Neuronal stem cell (in vitro differentiated cells): Measurements from ENCODE around the gene SF3B4. TPM values are rescaled to one million over a fixed set of nuclear protein-coding genes. Genes with fewer than 3 reads are reported as not detected.

Experiments used
- DNase-seq: peaks from one replicate; pipeline ENCODE4 v3.0.0-alpha.2; 2013; ENCODE audit warnings: low spot score
- H2AFZ ChIP-seq: one replicate; pipeline ENCODE4 v1.6.1; 2013; ENCODE audit warnings: mild to moderate bottlenecking, low read length, inconsistent platforms
- H2AK5ac ChIP-seq: 2 replicates; pipeline ENCODE4 v1.6.1; 2013; ENCODE audit warnings: low read depth, mild to moderate bottlenecking, inconsistent platforms, low read length, moderate library complexity, mixed read lengths
- H2BK120ac ChIP-seq: 2 replicates; pipeline ENCODE4 v1.6.1; 2013; ENCODE audit warnings: low read depth, mild to moderate bottlenecking, inconsistent platforms, low read length, moderate library complexity, mixed read lengths
- H2BK12ac ChIP-seq: one replicate; pipeline ENCODE4 v1.6.1; 2013; ENCODE audit warnings: low read length, inconsistent platforms
- H2BK15ac ChIP-seq: 2 replicates; pipeline ENCODE4 v1.6.1; 2013; ENCODE audit warnings: mild to moderate bottlenecking, low read length, inconsistent platforms, mixed read lengths
- H2BK5ac ChIP-seq: one replicate; pipeline ENCODE4 v1.6.1; 2013; ENCODE audit warnings: inconsistent platforms, mild to moderate bottlenecking, low read length, moderate library complexity
- H3K14ac ChIP-seq: one replicate; pipeline ENCODE4 v1.6.1; 2013; ENCODE audit warnings: low read length, inconsistent platforms
- H3K18ac ChIP-seq: 2 replicates; pipeline ENCODE4 v1.6.1; 2013; ENCODE audit warnings: low read length, inconsistent platforms
- H3K23ac ChIP-seq: 2 replicates; pipeline ENCODE4 v1.6.1; 2013; ENCODE audit warnings: low read depth, mild to moderate bottlenecking, mixed read lengths, low read length, inconsistent platforms; ENCODE audit not compliant: poor library complexity
- H3K27ac ChIP-seq: replicated peaks from 3 replicates; pipeline ENCODE4 v1.5.1; 2013; ENCODE audit warnings: low read length, inconsistent platforms
- H3K27me3 ChIP-seq, 3 experiments: 2 replicates each; pipeline ENCODE4 v1.6.1; 2013; ENCODE audit warnings: low read length in 3 of 3, mild to moderate bottlenecking in 2 of 3, inconsistent platforms in 1 of 3, low read depth in 1 of 3, mixed read lengths in 1 of 3, moderate library complexity in 1 of 3; ENCODE audit not compliant: control insufficient read depth in 3 of 3, insufficient read depth in 3 of 3
- H3K36me3 ChIP-seq, 2 donors: replicated peaks in 1 of 2; 2 replicates each; pipeline ENCODE4 v1.6.1; 2013; ENCODE audit warnings: low read length in 2 of 2; ENCODE audit not compliant: control insufficient read depth in 2 of 2, insufficient read depth in 2 of 2
- H3K4ac ChIP-seq: 2 replicates; pipeline ENCODE4 v1.6.1; 2013; ENCODE audit warnings: inconsistent platforms, mild to moderate bottlenecking, low read length, moderate library complexity
- H3K4me1 ChIP-seq, 2 donors: 1 replicate in 1 of 2; 2 replicates in 1 of 2; pipeline ENCODE4 v1.6.1; 2013; ENCODE audit warnings: low read length in 2 of 2, low read depth in 1 of 2; ENCODE audit not compliant: control insufficient read depth in 2 of 2, insufficient read depth in 1 of 2
- H3K4me2 ChIP-seq: one replicate; pipeline ENCODE4 v1.6.1; 2013; ENCODE audit warnings: mild to moderate bottlenecking, low read length, inconsistent platforms; ENCODE audit not compliant: insufficient read depth, poor library complexity, severe bottlenecking
- H3K4me3 ChIP-seq, 2 donors: 2 replicates each; pipeline ENCODE4 v1.5.1; 2013; ENCODE audit warnings: low read length in 2 of 2, mild to moderate bottlenecking in 2 of 2, inconsistent platforms in 1 of 2, moderate library complexity in 1 of 2
- H3K79me1 ChIP-seq: one replicate; pipeline ENCODE4 v1.6.1; 2013; ENCODE audit warnings: low read depth, mild to moderate bottlenecking, inconsistent platforms, low read length, moderate library complexity
- H3K9ac ChIP-seq: one replicate; pipeline ENCODE4 v1.6.1; 2013; ENCODE audit warnings: mild to moderate bottlenecking, low read depth, low read length, inconsistent platforms; ENCODE audit not compliant: poor library complexity
- H3K9me3 ChIP-seq, 2 donors: replicated peaks in 1 of 2; 2 replicates each; pipeline versions ENCODE3 to v1.6.1; 2013; ENCODE audit warnings: low read length in 2 of 2, mild to moderate bottlenecking in 2 of 2, inconsistent platforms in 1 of 2, low read depth in 1 of 2, mixed read lengths in 1 of 2, moderate library complexity in 1 of 2; ENCODE audit not compliant: control insufficient read depth in 2 of 2, insufficient read depth in 1 of 2
- H4K8ac ChIP-seq: one replicate; pipeline ENCODE4 v1.6.1; 2013; ENCODE audit warnings: low read depth, mild to moderate bottlenecking, inconsistent platforms, low read length, moderate library complexity
- H4K91ac ChIP-seq: one replicate; pipeline ENCODE4 v1.6.1; 2013; ENCODE audit warnings: low read length, low read depth, mild to moderate bottlenecking, inconsistent platforms; ENCODE audit not compliant: poor library complexity
- WGBS, 2 donors: extraction: QIAGEN DNeasy Blood & Tissue Kit; methylation state at CpG; one replicate each; pipeline ENCODE4 v1.1.7; 2013; ENCODE audit warnings: missing lambda C conversion rate in 2 of 2, mixed read lengths in 1 of 2; ENCODE audit not compliant: insufficient read length in 2 of 2, insufficient replicate concordance in 1 of 2; ENCODE audit errors: extremely low coverage in 2 of 2; 5-methylcytosine and 5-hydroxymethylcytosine counted together
- polyA plus RNA-seq, 2 experiments: library from polyadenylated mRNA; stranded (reverse); fragments of 200-250 nt; gene quantifications; one replicate each; pipeline ENCODE4 v1.2.3, GENCODE V29; 2013

Gene SF3B4, protein sequence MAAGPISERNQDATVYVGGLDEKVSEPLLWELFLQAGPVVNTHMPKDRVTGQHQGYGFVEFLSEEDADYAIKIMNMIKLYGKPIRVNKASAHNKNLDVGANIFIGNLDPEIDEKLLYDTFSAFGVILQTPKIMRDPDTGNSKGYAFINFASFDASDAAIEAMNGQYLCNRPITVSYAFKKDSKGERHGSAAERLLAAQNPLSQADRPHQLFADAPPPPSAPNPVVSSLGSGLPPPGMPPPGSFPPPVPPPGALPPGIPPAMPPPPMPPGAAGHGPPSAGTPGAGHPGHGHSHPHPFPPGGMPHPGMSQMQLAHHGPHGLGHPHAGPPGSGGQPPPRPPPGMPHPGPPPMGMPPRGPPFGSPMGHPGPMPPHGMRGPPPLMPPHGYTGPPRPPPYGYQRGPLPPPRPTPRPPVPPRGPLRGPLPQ
- 62.5 TPM for polyA plus RNA-seq (2013, experiment 1 of 2)
- 63.2 TPM for polyA plus RNA-seq (2013, experiment 2 of 2)

DNA sequence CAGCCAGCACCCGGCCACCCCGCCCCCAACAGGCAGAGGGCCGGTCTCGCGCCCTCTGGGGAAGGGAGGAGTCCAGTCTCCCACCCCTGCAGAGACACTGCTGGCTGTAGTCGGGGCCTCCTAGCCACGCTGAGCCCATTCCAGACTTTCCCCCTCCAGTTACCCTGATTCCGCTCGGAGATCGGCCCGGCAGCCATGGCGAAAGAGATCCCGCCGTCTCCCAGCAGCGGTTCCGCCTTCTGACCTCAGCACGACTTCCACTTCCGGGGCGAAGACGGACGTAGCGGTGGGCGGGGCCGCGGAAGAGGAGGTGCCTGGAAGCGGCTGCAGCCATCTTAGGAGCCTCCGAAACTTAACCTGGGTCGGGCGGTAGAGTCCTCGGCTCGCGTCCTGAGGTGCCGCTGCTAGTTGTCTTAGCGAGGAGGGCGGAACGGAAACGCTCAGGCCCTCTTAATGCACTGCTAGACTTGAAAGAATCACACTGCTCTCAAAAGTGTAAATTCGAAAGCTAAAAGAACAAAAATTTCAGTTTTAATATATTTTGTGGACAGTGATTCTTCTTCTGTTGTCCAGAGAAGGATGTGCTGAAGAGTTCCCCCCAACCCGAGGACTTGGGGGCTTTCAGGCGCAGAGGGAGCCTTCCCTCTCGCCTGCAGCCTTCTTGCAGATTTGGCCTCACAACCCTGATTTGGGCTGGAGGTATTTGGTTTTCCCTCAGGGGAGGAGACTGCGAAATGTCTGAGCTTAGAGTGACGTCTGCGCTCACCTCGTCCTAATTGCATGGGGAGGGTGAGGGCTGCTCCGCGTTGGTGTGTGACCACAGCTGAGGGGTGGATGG, at the start of gene SF3B4:
Gene SF3B4, minus strand, starts transcription at position 241 of the 838 bp plus-strand sequence. Its CDS starts 44 bp downstream, at position 197.
- no peak within 1 kb of the TSS for H2BK120ac ChIP-seq
- no peak within 1 kb of the TSS for H4K91ac ChIP-seq
- peak within 1 kb of the TSS; percentile 88 for H2AFZ ChIP-seq
- no peaks in the 10 kb centered on the region for H3K9me3 ChIP-seq
- H3K27me3 ChIP-seq = no peaks in the 10 kb centered on the region
- H2AK5ac ChIP-seq = no peak within 1 kb of the TSS
- peak; percentile 88 for DNase-seq
- no peak within 1 kb of the TSS for H3K14ac ChIP-seq
- no peak within 1 kb of the TSS for H2BK5ac ChIP-seq
- peak within 1 kb of the TSS; percentile 96 for H3K23ac ChIP-seq
- no peak within 1 kb of the TSS for H4K8ac ChIP-seq
- peaks cover 5% of the 10 kb centered on the region for H3K79me1 ChIP-seq
- H2BK15ac ChIP-seq = no peak within 1 kb of the TSS
- H3K4ac ChIP-seq = no peak within 1 kb of the TSS
- H2BK12ac ChIP-seq = no peak within 1 kb of the TSS
- H3K4me3 ChIP-seq = peak within 1 kb of the TSS; percentile 88 to 92
- peaks cover 8% of the 10 kb centered on the region in 2 donors for H3K4me1 ChIP-seq
- H3K27ac ChIP-seq = peak within 1 kb of the TSS; percentile 89
- WGBS, 2 donors = no CpG with 5 or more reads among the region's 47 CpGs
- peak within 1 kb of the TSS; percentile 66 for H3K18ac ChIP-seq
- peak within 1 kb of the TSS; percentile 71 for H3K4me2 ChIP-seq
- peaks cover 27 to 41% of the 10 kb centered on the region in 2 donors for H3K36me3 ChIP-seq
- peak within 1 kb of the TSS; percentile 94 for H3K9ac ChIP-seq

DNA sequence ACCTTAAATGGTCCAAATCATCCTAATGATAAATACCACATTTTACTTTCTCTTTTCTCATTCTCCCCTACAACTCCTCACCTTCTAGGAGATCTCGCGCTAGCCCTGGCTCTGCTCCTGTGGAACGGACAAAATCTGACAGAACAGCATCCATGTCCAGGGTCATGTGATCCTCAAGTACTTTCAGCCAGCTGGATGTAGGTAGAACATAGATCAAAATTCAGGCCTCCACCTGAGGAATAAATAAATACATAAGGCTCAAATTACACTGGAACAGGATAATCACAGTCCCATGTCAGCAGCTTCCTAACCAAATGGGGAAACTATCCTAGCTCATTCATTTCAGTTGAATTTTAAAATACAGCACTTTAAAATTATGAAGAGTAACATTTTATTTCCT, 49.7 kb upstream of the SF3B4 start:
- Histone ChIP-seq H3K4me2 (no peak overlapping the region), H2AFZ (no peak overlapping the region), H3K4me3 (no peak overlapping the region), H3K4ac (no peak overlapping the region), H3K14ac (no peak overlapping the region), H3K4me1 (no peaks in the 10 kb centered on the region), H3K18ac (no peak overlapping the region), H3K79me1 (no peaks in the 10 kb centered on the region), H3K27ac (no peak overlapping the region), H2BK12ac (no peak overlapping the region), H2BK120ac (no peak overlapping the region), H2BK5ac (no peak overlapping the region), H2BK15ac (no peak overlapping the region), H3K23ac (no peak overlapping the region), H2AK5ac (no peak overlapping the region), H3K27me3 (no peaks in the 10 kb centered on the region), H3K36me3 (peaks cover 8 to 54% of the 10 kb centered on the region in 2 donors), H4K8ac (no peak overlapping the region), H4K91ac (no peak overlapping the region), H3K9me3 (no peaks in the 10 kb centered on the region), H3K9ac (no peak overlapping the region)
- WGBS, 2 donors = no CpG with 5 or more reads among the region's 3 CpGs
- DNase-seq = no peak

- no peak overlapping the region for H3K27ac ChIP-seq
- no peak for DNase-seq
- H3K27me3 ChIP-seq = no peaks in the 10 kb centered on the region
- H4K91ac ChIP-seq = no peak overlapping the region
- H3K14ac ChIP-seq = no peak overlapping the region
- H3K79me1 ChIP-seq = no peaks in the 10 kb centered on the region
- no peak overlapping the region for H3K4ac ChIP-seq
- H3K4me2 ChIP-seq = no peak overlapping the region
- no CpG with 5 or more reads among the region's 2 CpGs for WGBS, 2 donors
- no peak overlapping the region for H3K18ac ChIP-seq
- H3K4me3 ChIP-seq = no peak overlapping the region
- H4K8ac ChIP-seq = no peak overlapping the region
- no peak overlapping the region for H2BK12ac ChIP-seq
- H2AK5ac ChIP-seq = no peak overlapping the region
- no peak overlapping the region for H3K9ac ChIP-seq
- peaks cover 19 to 89% of the 10 kb centered on the region in 2 donors for H3K36me3 ChIP-seq
- no peak overlapping the region for H2BK120ac ChIP-seq
- no peaks in the 10 kb centered on the region for H3K4me1 ChIP-seq
- H3K23ac ChIP-seq = no peak overlapping the region
- no peak overlapping the region for H2BK15ac ChIP-seq
- H2BK5ac ChIP-seq = no peak overlapping the region
- H2AFZ ChIP-seq = no peak overlapping the region
- H3K9me3 ChIP-seq = no peaks in the 10 kb centered on the region
Measured at GRCh38 chr1:149972547-149972946, 44.9 kb upstream of the SF3B4 start.

DNA sequence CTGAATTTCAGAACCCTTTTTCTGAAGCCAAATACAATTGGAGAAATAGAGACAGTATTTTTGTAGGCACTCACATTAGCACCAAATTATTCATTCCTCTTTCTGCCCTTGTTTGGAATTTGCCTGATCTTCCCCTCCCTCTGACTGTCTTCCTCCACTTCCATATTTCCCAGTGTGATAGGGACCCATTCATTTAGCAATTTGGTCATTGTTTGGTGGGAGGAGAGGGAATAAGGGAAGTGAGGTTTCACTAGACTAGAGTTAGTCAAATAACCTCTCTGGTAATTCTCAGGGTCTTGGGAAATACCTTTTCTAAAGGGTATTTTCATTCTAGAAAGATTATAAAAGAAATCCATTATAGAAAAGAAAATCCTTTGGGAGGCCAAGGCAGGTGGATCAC, 40.0 kb upstream of the SF3B4 start:
- H3K18ac ChIP-seq = no peak overlapping the region
- H4K8ac ChIP-seq = no peak overlapping the region
- H3K27ac ChIP-seq = no peak overlapping the region
- no peak overlapping the region for H2BK5ac ChIP-seq
- no peak for DNase-seq
- no peak overlapping the region for H2AFZ ChIP-seq
- H3K4me3 ChIP-seq = no peak overlapping the region
- no peak overlapping the region for H3K14ac ChIP-seq
- no peak overlapping the region for H2BK15ac ChIP-seq
- no peak overlapping the region for H4K91ac ChIP-seq
- H3K23ac ChIP-seq = no peak overlapping the region
- no peaks in the 10 kb centered on the region for H3K9me3 ChIP-seq
- H3K9ac ChIP-seq = no peak overlapping the region
- peaks cover 26 to 95% of the 10 kb centered on the region in 2 donors for H3K36me3 ChIP-seq
- no peak overlapping the region for H3K4ac ChIP-seq
- no peak overlapping the region for H2BK120ac ChIP-seq
- no peaks in the 10 kb centered on the region for H3K79me1 ChIP-seq
- H3K4me1 ChIP-seq = no peaks in the 10 kb centered on the region
- H3K4me2 ChIP-seq = no peak overlapping the region
- H3K27me3 ChIP-seq = no peaks in the 10 kb centered on the region
- H2BK12ac ChIP-seq = no peak overlapping the region
- H2AK5ac ChIP-seq = no peak overlapping the region
